ENCODE results near the gene PNPLA8.

PNPLA8 gene

DNA sequence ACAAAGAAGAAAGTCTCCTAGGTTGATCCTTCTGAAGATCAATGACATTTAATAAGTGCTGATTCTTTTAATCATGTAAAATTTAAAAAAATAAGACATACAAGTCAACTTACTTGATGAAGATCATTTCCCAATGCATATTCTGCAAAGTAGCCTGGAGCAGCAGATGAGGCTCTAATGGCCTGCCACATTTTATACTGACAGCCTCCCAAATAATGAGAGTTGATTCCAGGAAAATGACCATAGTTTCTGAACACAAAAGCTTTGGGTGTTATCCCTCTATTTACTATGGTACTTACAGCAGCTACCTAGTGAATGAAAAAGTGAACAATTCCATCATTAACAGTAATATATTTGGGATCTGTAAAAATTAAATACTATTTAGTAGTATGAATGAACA is 38.3 kb downstream of the PNPLA8 start:
- no peak for DNase-seq (ENCODE audit: low spot score)
- no peak for TF ChIP-seq CTCF (IDR thresholded peaks at IDR 0.05; ENCODE audit: extremely low read depth, missing control alignments)

DNA sequence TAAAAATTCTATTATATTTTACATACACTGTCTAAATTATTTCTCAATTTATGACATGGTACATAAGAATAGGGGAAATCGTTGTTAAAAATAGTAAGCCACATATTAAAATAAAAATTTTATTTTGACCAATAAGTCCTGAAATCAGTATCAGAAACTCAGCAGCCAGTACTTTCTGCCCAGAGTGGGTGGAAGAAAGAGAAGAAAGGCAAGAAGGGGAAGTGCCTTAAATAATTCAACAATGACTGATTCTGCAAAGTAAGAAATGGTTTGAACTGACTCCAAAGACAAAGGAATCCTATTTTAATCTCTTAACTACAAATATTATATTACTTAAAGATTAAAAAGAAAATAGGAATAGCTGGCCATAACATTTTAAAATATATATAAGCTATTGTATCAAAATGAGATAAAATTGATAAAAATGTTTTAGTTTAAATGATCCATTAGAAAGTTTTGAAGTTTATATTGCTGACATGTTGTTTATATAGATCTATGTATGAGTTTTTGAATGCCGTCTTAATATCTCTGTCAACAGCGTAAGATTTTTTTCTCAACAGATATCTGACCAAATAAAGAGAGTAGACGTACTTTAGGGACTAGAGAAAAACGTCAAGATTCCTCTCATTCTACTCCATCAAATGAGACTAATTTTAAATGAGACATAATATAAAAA is 39.5 kb downstream of the PNPLA8 start:
- no peak for TF ChIP-seq CTCF (IDR thresholded peaks at IDR 0.05; ENCODE audit: extremely low read depth, missing control alignments)
- no peak for DNase-seq (ENCODE audit: low spot score)

DNA sequence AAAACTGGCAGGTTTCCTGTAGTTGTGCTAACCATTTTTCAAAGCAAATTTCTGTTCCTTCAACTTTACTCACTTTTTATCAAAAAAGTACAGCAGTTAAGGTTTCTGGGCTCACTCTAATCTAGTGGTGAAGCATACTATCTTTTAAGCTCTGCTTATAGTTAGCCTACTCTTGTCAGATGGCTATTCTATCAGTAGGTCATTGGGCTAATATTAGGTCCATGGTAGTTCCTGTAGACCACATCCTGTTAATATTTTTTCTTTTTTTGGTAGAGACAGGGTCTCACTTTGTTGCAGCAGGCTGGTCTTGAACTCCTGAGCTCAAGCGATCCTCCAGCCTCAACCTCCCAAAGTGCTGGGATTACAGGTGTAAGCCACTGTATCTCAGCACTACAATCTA is 41.8 kb downstream of the PNPLA8 start:
- no peak for TF ChIP-seq CTCF (IDR thresholded peaks at IDR 0.05; ENCODE audit: extremely low read depth, missing control alignments)
- DNase-seq (ENCODE audit: low spot score): no peak

GRCh38 chr7:108480311-108480710 is 45.6 kb downstream of the PNPLA8 start:
- DNase-seq (ENCODE audit: low spot score): no peak
- TF ChIP-seq CTCF (IDR thresholded peaks at IDR 0.05; ENCODE audit: extremely low read depth, missing control alignments): no peak

GRCh38 chr7:108479751-108480150 is 46.2 kb downstream of the PNPLA8 start:
- DNase-seq (ENCODE audit: low spot score): no peak
- TF ChIP-seq CTCF (IDR thresholded peaks at IDR 0.05; ENCODE audit: extremely low read depth, missing control alignments): no peak

- DNase-seq (ENCODE audit: low spot score): no peak
- TF ChIP-seq CTCF (IDR thresholded peaks at IDR 0.05; ENCODE audit: extremely low read depth, missing control alignments): no peak
These were observed 46.8 kb downstream of the PNPLA8 start for GRCh38 chr7:108479118-108479517.

- no peak for DNase-seq (ENCODE audit: low spot score)
- no peak for TF ChIP-seq CTCF (IDR thresholded peaks at IDR 0.05; ENCODE audit: extremely low read depth, missing control alignments)
These were observed 57.7 kb downstream of the PNPLA8 start for GRCh38 chr7:108468246-108468645.

Data from GM20000 (cell line).